GM23338 (cell line): ENCODE results near the gene FRMPD1. TPM values are rescaled to one million over a fixed set of nuclear protein-coding genes. Genes with fewer than 3 reads are reported as not detected.

Experiments used
- ATAC-seq: fragments of 200-7000 bp; cut with Tn5 transposase; 3 replicates; pipeline ENCODE4 v1.9.1; 2020
- DNase-seq: peaks from one replicate; pipeline ENCODE4 v3.0.0-alpha.2; 2015; ENCODE audit warnings: low spot score
- H2AFZ ChIP-seq: fragments of 200-600 bp; sonication (generic); 2 replicates; pipeline ENCODE4 v1.8.0; 2016; ENCODE audit warnings: antibody characterized with exemption, mild to moderate bottlenecking, moderate library complexity
- H3F3A ChIP-seq: fragments of 200-600 bp; sonication (generic); replicated peaks from 2 replicates; pipeline ENCODE4 v1.8.0; 2017; ENCODE audit warnings: antibody characterized with exemption, mixed run types, low read depth
- H3K27ac ChIP-seq: fragments of 200-600 bp; sonication (generic); 2 replicates; pipeline ENCODE4 v1.6.1; 2016; ENCODE audit warnings: low read depth
- H3K27me3 ChIP-seq: fragments of 200-600 bp; sonication (generic); 2 replicates; pipeline ENCODE4 v1.8.0; 2016; ENCODE audit warnings: mild to moderate bottlenecking, mixed run types, moderate library complexity; ENCODE audit not compliant: insufficient read depth
- H3K36me3 ChIP-seq: fragments of 200-600 bp; sonication (generic); 2 replicates; pipeline ENCODE4 v1.8.0; 2016; ENCODE audit warnings: mild to moderate bottlenecking; ENCODE audit not compliant: insufficient read depth
- H3K4me1 ChIP-seq: fragments of 200-600 bp; sonication (generic); 2 replicates; pipeline ENCODE4 v1.8.0; 2016; ENCODE audit warnings: mild to moderate bottlenecking, moderate library complexity; ENCODE audit not compliant: insufficient read depth
- H3K4me2 ChIP-seq: fragments of 200-600 bp; sonication (generic); 2 replicates; pipeline ENCODE4 v1.7.1; 2017; ENCODE audit warnings: mixed run types
- H3K4me3 ChIP-seq: fragments of 200-600 bp; sonication (generic); 2 replicates; pipeline ENCODE4 v1.6.1; 2016; ENCODE audit warnings: mixed run types
- H3K79me2 ChIP-seq: fragments of 200-600 bp; sonication (generic); replicated peaks from 2 replicates; pipeline ENCODE4 v1.8.0; 2017; ENCODE audit warnings: mild to moderate bottlenecking; ENCODE audit not compliant: insufficient read depth
- H3K9me2 ChIP-seq: fragments of 200-600 bp; sonication (generic); 2 replicates; pipeline ENCODE4 v1.8.0; 2017; ENCODE audit not compliant: insufficient read depth
- H4K20me1 ChIP-seq: fragments of 200-600 bp; sonication (generic); replicated peaks from 2 replicates; pipeline ENCODE4 v1.8.0; 2017; ENCODE audit warnings: mild to moderate bottlenecking; ENCODE audit not compliant: insufficient read depth
- H3K27ac Mint-ChIP-seq: 2 replicates; pipeline ENCODE4 v1.8.0; 2020; ENCODE audit warnings: inconsistent platforms, mild to moderate bottlenecking, moderate library complexity, mixed read lengths
- H3K27me3 Mint-ChIP-seq: 3 replicates; pipeline ENCODE4 v1.8.0; 2022; ENCODE audit warnings: low read depth, mild to moderate bottlenecking, moderate library complexity, mixed read lengths, inconsistent platforms; ENCODE audit not compliant: insufficient read depth, poor library complexity
- H3K36me3 Mint-ChIP-seq: 3 replicates; pipeline ENCODE4 v1.8.0; 2021; ENCODE audit warnings: low read depth, mild to moderate bottlenecking, inconsistent platforms, moderate library complexity, mixed read lengths
- H3K4me1 Mint-ChIP-seq: 3 replicates; pipeline ENCODE4 v1.8.0; 2020; ENCODE audit warnings: mild to moderate bottlenecking, inconsistent platforms, mixed read lengths
- H3K4me3 Mint-ChIP-seq: 3 replicates; pipeline ENCODE4 v1.8.0; 2021; ENCODE audit warnings: moderate library complexity, mild to moderate bottlenecking, inconsistent platforms, mixed read lengths
- H3K9me3 Mint-ChIP-seq: 3 replicates; pipeline ENCODE4 v1.8.0; 2020; ENCODE audit warnings: moderate library complexity, mild to moderate bottlenecking, inconsistent platforms, mixed read lengths
- ETS1 ChIP-seq: IDR thresholded peaks from 2 replicates; pipeline ENCODE4 v1.6.1; 2016; ENCODE audit warnings: antibody characterized with exemption
- EZH2 ChIP-seq: fragments of 200-600 bp; sonication (generic); IDR thresholded peaks from one replicate; pipeline ENCODE4 v1.8.0; 2017; ENCODE audit warnings: antibody characterized with exemption, mild to moderate bottlenecking, low read depth; ENCODE audit not compliant: unreplicated experiment
- EZH2phosphoT487 ChIP-seq: fragments of 200-600 bp; sonication (generic); IDR thresholded peaks from one replicate; pipeline ENCODE4 v1.8.1; 2018; ENCODE audit warnings: antibody characterized with exemption; ENCODE audit not compliant: unreplicated experiment
- JUNB ChIP-seq: IDR thresholded peaks from one replicate; pipeline ENCODE4 v1.6.1; 2016; ENCODE audit warnings: antibody characterized with exemption; ENCODE audit not compliant: unreplicated experiment
- NANOG ChIP-seq: IDR thresholded peaks from 2 replicates; pipeline ENCODE4 v1.6.1; 2016; ENCODE audit warnings: antibody characterized with exemption, borderline replicate concordance
- polyA plus RNA-seq: library from polyadenylated mRNA; unstranded; fragments of >200 nt; fragmentation: Nextera tagmentation; extraction: Ambion mirVana; gene quantifications from 2 replicates; pipeline ENCODE4 v1.2.1, GENCODE V29; 2016
- total RNA-seq: library from RNA; depleted of rRNA; stranded (reverse); fragments of >200 nt; shearing (Covaris generic); gene quantifications from 2 replicates; pipeline ENCODE4 v1.2.3, GENCODE V29; 2014
- TF ChIP-seq, protein P1 (sequence below): fragments of 250-450 bp; sonication (Bioruptor Pico); IDR thresholded peaks from 2 replicates; pipeline ENCODE4 v1.5.0; 2020; ENCODE audit warnings: mild to moderate bottlenecking, moderate library complexity
- TF ChIP-seq, protein P2 (sequence below), 2 experiments: fragments of 200-600 bp in 1 of 2; sonication (generic) in 1 of 2; conservative IDR thresholded peaks; 2 replicates each; pipeline versions ENCODE4 v1.5.1 to v1.6.1; 2016 to 2017; ENCODE audit warnings: antibody characterized with exemption in 2 of 2, low read depth in 2 of 2, mild to moderate bottlenecking in 2 of 2, moderate library complexity in 1 of 2

FRMPD1 gene
- total and polyA plus RNA-seq, 2 experiments from 2014 or later = 0.23 to 0.63 TPM

GRCh38 chr9:37739222-37739621 is 88.5 kb downstream of the FRMPD1 start (continued):
- TF ChIP-seq, protein P1, sequence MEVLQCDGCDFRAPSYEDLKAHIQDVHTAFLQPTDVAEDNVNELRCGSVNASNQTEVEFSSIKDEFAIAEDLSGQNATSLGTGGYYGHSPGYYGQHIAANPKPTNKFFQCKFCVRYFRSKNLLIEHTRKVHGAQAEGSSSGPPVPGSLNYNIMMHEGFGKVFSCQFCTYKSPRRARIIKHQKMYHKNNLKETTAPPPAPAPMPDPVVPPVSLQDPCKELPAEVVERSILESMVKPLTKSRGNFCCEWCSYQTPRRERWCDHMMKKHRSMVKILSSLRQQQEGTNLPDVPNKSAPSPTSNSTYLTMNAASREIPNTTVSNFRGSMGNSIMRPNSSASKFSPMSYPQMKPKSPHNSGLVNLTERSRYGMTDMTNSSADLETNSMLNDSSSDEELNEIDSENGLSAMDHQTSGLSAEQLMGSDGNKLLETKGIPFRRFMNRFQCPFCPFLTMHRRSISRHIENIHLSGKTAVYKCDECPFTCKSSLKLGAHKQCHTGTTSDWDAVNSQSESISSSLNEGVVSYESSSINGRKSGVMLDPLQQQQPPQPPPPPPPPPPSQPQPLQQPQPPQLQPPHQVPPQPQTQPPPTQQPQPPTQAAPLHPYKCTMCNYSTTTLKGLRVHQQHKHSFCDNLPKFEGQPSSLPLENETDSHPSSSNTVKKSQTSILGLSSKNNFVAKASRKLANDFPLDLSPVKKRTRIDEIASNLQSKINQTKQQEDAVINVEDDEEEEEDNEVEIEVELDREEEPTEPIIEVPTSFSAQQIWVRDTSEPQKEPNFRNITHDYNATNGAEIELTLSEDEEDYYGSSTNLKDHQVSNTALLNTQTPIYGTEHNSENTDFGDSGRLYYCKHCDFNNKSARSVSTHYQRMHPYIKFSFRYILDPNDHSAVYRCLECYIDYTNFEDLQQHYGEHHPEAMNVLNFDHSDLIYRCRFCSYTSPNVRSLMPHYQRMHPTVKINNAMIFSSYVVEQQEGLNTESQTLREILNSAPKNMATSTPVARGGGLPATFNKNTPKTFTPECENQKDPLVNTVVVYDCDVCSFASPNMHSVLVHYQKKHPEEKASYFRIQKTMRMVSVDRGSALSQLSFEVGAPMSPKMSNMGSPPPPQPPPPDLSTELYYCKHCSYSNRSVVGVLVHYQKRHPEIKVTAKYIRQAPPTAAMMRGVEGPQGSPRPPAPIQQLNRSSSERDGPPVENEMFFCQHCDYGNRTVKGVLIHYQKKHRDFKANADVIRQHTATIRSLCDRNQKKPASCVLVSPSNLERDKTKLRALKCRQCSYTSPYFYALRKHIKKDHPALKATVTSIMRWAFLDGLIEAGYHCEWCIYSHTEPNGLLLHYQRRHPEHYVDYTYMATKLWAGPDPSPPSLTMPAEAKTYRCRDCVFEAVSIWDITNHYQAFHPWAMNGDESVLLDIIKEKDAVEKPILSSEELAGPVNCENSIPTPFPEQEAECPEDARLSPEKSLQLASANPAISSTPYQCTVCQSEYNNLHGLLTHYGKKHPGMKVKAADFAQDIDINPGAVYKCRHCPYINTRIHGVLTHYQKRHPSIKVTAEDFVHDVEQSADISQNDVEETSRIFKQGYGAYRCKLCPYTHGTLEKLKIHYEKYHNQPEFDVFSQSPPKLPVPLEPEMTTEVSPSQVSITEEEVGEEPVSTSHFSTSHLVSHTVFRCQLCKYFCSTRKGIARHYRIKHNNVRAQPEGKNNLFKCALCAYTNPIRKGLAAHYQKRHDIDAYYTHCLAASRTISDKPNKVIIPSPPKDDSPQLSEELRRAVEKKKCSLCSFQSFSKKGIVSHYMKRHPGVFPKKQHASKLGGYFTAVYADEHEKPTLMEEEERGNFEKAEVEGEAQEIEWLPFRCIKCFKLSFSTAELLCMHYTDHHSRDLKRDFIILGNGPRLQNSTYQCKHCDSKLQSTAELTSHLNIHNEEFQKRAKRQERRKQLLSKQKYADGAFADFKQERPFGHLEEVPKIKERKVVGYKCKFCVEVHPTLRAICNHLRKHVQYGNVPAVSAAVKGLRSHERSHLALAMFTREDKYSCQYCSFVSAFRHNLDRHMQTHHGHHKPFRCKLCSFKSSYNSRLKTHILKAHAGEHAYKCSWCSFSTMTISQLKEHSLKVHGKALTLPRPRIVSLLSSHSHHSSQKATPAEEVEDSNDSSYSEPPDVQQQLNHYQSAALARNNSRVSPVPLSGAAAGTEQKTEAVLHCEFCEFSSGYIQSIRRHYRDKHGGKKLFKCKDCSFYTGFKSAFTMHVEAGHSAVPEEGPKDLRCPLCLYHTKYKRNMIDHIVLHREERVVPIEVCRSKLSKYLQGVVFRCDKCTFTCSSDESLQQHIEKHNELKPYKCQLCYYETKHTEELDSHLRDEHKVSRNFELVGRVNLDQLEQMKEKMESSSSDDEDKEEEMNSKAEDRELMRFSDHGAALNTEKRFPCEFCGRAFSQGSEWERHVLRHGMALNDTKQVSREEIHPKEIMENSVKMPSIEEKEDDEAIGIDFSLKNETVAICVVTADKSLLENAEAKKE = no peak
- no peak for TF ChIP-seq EZH2

DNA sequence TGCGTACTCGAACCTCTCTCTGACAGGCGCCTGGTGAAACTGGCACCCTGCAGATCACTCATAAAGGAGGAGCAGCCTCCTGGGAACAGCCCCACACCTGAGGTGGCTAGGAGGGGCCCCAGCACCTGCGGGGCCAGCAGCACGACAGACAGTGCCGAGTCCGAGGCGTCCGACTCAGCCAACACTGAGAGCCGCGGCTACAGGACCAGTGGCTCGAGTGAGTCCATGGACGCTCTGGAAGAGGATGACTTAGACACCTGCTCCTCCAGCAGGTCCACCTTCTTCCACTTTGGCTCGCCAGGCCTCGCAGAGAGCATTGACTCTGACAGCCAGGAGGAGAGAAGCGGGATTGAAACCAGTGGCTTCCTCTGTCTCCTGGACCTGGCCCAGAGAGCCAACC is 89.4 kb downstream of the FRMPD1 start:
- Histone ChIP-seq H3K4me3 (no peak overlapping the region), H3K4me2 (no peak overlapping the region), H3K79me2 (no peaks in the 10 kb centered on the region), H3K27me3 (no peaks in the 10 kb centered on the region), H3K9me2 (no peaks in the 10 kb centered on the region), H4K20me1 (no peaks in the 10 kb centered on the region), H2AFZ (no peak overlapping the region), H3F3A (no peaks in the 10 kb centered on the region), H3K36me3 (no peaks in the 10 kb centered on the region), H3K27ac (no peak overlapping the region), H3K4me1 (no peaks in the 10 kb centered on the region)
- Mint-ChIP-seq H3K4me1 (peaks cover 4% of the 10 kb centered on the region; the same call in 1 of the 3 replicates), H3K9me3 (no peaks in the 10 kb centered on the region), H3K4me3 (no peak overlapping the region), H3K27ac (no peak overlapping the region), H3K36me3 (no peaks in the 10 kb centered on the region), H3K27me3 (no peaks in the 10 kb centered on the region)
- ATAC-seq = no peak
- no peak for DNase-seq
- no peak for TF ChIP-seq JUNB
- no peak for TF ChIP-seq NANOG
- no peak for TF ChIP-seq ETS1
- TF ChIP-seq, protein P1 = no peak
- TF ChIP-seq, protein P2, sequence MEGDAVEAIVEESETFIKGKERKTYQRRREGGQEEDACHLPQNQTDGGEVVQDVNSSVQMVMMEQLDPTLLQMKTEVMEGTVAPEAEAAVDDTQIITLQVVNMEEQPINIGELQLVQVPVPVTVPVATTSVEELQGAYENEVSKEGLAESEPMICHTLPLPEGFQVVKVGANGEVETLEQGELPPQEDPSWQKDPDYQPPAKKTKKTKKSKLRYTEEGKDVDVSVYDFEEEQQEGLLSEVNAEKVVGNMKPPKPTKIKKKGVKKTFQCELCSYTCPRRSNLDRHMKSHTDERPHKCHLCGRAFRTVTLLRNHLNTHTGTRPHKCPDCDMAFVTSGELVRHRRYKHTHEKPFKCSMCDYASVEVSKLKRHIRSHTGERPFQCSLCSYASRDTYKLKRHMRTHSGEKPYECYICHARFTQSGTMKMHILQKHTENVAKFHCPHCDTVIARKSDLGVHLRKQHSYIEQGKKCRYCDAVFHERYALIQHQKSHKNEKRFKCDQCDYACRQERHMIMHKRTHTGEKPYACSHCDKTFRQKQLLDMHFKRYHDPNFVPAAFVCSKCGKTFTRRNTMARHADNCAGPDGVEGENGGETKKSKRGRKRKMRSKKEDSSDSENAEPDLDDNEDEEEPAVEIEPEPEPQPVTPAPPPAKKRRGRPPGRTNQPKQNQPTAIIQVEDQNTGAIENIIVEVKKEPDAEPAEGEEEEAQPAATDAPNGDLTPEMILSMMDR (conservative IDR thresholded peaks at IDR 0.05; ENCODE audit: low read depth in 2 of 2) = no peak
- no peak for TF ChIP-seq EZH2phosphoT487
